IMR-90 (cell line): ENCODE results near the gene ABHD6. TPM values are rescaled to one million over a fixed set of nuclear protein-coding genes. Genes with fewer than 3 reads are reported as not detected.

ENCODE experiments used
- ATAC-seq: fragments of 200-7000 bp; cut with Tn5 transposase; 2 replicates; pipeline ENCODE4 v1.9.1; 2020; ENCODE audit warnings: low read depth, mild to moderate bottlenecking, moderate library complexity
- BruUV-seq: library from RNA; stranded (reverse); fragments of 400-500 nt; replicated peaks from 2 replicates; lab custom pipeline; 2021; lab: Mats Ljungman, UMichigan
- CTCF ChIA-PET: fragments of 300-600 bp; formaldehyde crosslinking; extraction: SDS; loops from one replicate; lab custom pipeline; 2021; ENCODE audit warnings: antibody characterized with exemption; lab: Yijun Ruan, JAX
- POLR2A ChIA-PET: fragments of 300-600 bp; sonication (Branson Sonifier 250); formaldehyde crosslinking; loops from one replicate; lab custom pipeline; 2022; ENCODE audit warnings: antibody characterized with exemption; ENCODE audit not compliant: unreplicated experiment; lab: Charles Lee
- DNase-seq: peaks from one replicate; pipeline ENCODE4 v3.0.0; 2013
- H2AFZ ChIP-seq: replicated peaks from 2 replicates; pipeline ENCODE3; 2013; ENCODE audit warnings: low read length, mild to moderate bottlenecking; ENCODE audit not compliant: poor library complexity
- H2AK5ac ChIP-seq: 2 replicates; pipeline ENCODE4 v1.6.1; 2013; ENCODE audit warnings: low read depth, low read length, inconsistent platforms
- H2AK9ac ChIP-seq: replicated peaks from 2 replicates; pipeline ENCODE3; 2013; ENCODE audit warnings: mild to moderate bottlenecking, low read depth, low read length, moderate library complexity; ENCODE audit not compliant: poor library complexity
- H2BK120ac ChIP-seq: 2 replicates; pipeline ENCODE4 v1.6.1; 2013; ENCODE audit warnings: low read depth, low read length, inconsistent platforms
- H2BK15ac ChIP-seq: 3 replicates; pipeline ENCODE4 v1.6.1; 2013; ENCODE audit warnings: low read depth, low read length, inconsistent platforms
- H2BK20ac ChIP-seq: 2 replicates; pipeline ENCODE4 v1.6.1; 2013; ENCODE audit warnings: low read depth, mild to moderate bottlenecking, inconsistent platforms, low read length, moderate library complexity
- H2BK5ac ChIP-seq: 2 replicates; pipeline ENCODE4 v1.6.1; 2013; ENCODE audit warnings: mild to moderate bottlenecking, low read depth, low read length, inconsistent platforms; ENCODE audit not compliant: poor library complexity, severe bottlenecking
- H3K14ac ChIP-seq: replicated peaks from 2 replicates; pipeline ENCODE4 v1.6.1; 2013; ENCODE audit warnings: low read depth, low read length, inconsistent platforms
- H3K18ac ChIP-seq: 2 replicates; pipeline ENCODE4 v1.6.1; 2013; ENCODE audit warnings: low read depth, low read length, control low read depth
- H3K23ac ChIP-seq: 2 replicates; pipeline ENCODE4 v1.6.1; 2013; ENCODE audit warnings: low read depth, low read length, inconsistent platforms
- H3K27ac ChIP-seq: 2 replicates; pipeline ENCODE4 v1.5.1; 2013; ENCODE audit warnings: mild to moderate bottlenecking, control low read depth, low read length; ENCODE audit not compliant: insufficient read depth
- H3K27me3 ChIP-seq: 2 replicates; pipeline ENCODE4 v1.6.1; 2013; ENCODE audit warnings: low read length; ENCODE audit not compliant: control insufficient read depth, insufficient read depth
- H3K36me3 ChIP-seq: 2 replicates; pipeline ENCODE4 v1.6.1; 2013; ENCODE audit warnings: low read length, mixed read lengths; ENCODE audit not compliant: control insufficient read depth, insufficient read depth
- H3K4ac ChIP-seq: 2 replicates; pipeline ENCODE4 v1.6.1; 2013; ENCODE audit warnings: low read depth, low read length, inconsistent platforms
- H3K4me1 ChIP-seq: 2 replicates; pipeline ENCODE4 v1.6.1; 2013; ENCODE audit warnings: low read length, mixed read lengths; ENCODE audit not compliant: control insufficient read depth, insufficient read depth
- H3K4me2 ChIP-seq: 2 replicates; pipeline ENCODE4 v1.6.1; 2013; ENCODE audit warnings: low read depth, mild to moderate bottlenecking, control low read depth, low read length, moderate library complexity
- H3K4me3 ChIP-seq: 2 replicates; pipeline ENCODE4 v1.5.1; 2013; ENCODE audit warnings: low read depth, mild to moderate bottlenecking, control low read depth, low read length, moderate library complexity; ENCODE audit not compliant: insufficient read depth
- H3K56ac ChIP-seq: 2 replicates; pipeline ENCODE4 v1.6.1; 2013; ENCODE audit warnings: low read length, inconsistent platforms; ENCODE audit not compliant: insufficient read depth; ENCODE audit errors: extremely low read depth
- H3K79me1 ChIP-seq, 2 experiments: 2 replicates each; pipeline ENCODE4 v1.6.1; 2013; ENCODE audit warnings: low read length in 2 of 2, inconsistent platforms in 1 of 2, low read depth in 1 of 2
- H3K9ac ChIP-seq: 2 replicates; pipeline ENCODE4 v1.6.1; 2013; ENCODE audit warnings: low read depth, low read length, control low read depth
- H3K9me1 ChIP-seq: 2 replicates; pipeline ENCODE4 v1.6.1; 2013; ENCODE audit warnings: low read length, inconsistent platforms; ENCODE audit not compliant: insufficient read depth
- H3K9me3 ChIP-seq: 2 replicates; pipeline ENCODE4 v1.6.1; 2013; ENCODE audit warnings: low read length; ENCODE audit not compliant: control insufficient read depth, insufficient read depth
- H4K20me1 ChIP-seq: 2 replicates; pipeline ENCODE4 v1.6.1; 2013; ENCODE audit warnings: low read length, inconsistent platforms; ENCODE audit not compliant: insufficient read depth
- H4K5ac ChIP-seq: 2 replicates; pipeline ENCODE4 v1.6.1; 2013; ENCODE audit warnings: mild to moderate bottlenecking, low read depth, low read length, control low read depth
- H4K8ac ChIP-seq, 2 experiments: 2 replicates each; pipeline ENCODE4 v1.6.1; 2013; ENCODE audit warnings: low read depth in 2 of 2, low read length in 2 of 2, control low read depth in 1 of 2, inconsistent platforms in 1 of 2
- H4K91ac ChIP-seq: 2 replicates; pipeline ENCODE4 v1.6.1; 2013; ENCODE audit warnings: low read depth, low read length, inconsistent platforms; ENCODE audit not compliant: insufficient read depth
- BHLHE40 ChIP-seq: fragments of 150-350 bp; IDR thresholded peaks from 2 replicates; pipeline ENCODE4 v1.6.1; 2016; ENCODE audit warnings: mild to moderate bottlenecking, low read depth, low read length
- CEBPB ChIP-seq: IDR thresholded peaks from 2 replicates; pipeline ENCODE4 v1.6.1; 2012; ENCODE audit warnings: low read depth, low read length, improper control_type of control experiment
- CHD1 ChIP-seq: IDR thresholded peaks from 2 replicates; pipeline ENCODE4 v1.6.1; 2012; ENCODE audit warnings: low read depth, low read length, improper control_type of control experiment
- CTCF ChIP-seq: conservative IDR thresholded peaks from 2 replicates; pipeline ENCODE4 v1.5.1; 2012; ENCODE audit warnings: mild to moderate bottlenecking, low read depth, low read length, improper control_type of control experiment
- ELK1 ChIP-seq: fragments of 150-350 bp; IDR thresholded peaks from 2 replicates; pipeline ENCODE4 v1.6.1; 2016; ENCODE audit warnings: low read depth, mild to moderate bottlenecking, low read length, moderate library complexity, borderline replicate concordance
- FOS ChIP-seq: fragments of 150-350 bp; IDR thresholded peaks from 2 replicates; pipeline ENCODE4 v1.6.1; 2016; ENCODE audit warnings: low read depth, low read length
- MAFK ChIP-seq: IDR thresholded peaks from 2 replicates; pipeline ENCODE4 v1.6.1; 2012; ENCODE audit warnings: low read depth, low read length, improper control_type of control experiment
- MAZ ChIP-seq: IDR thresholded peaks from 2 replicates; pipeline ENCODE4 v1.6.1; 2012; ENCODE audit warnings: low read depth, mild to moderate bottlenecking, low read length, improper control_type of control experiment, moderate library complexity, borderline replicate concordance
- NFE2L2 ChIP-seq: fragments of 150-350 bp; IDR thresholded peaks from 2 replicates; pipeline ENCODE4 v1.6.1; 2016; ENCODE audit warnings: low read depth, mild to moderate bottlenecking, low read length
- RAD21 ChIP-seq: IDR thresholded peaks from 2 replicates; pipeline ENCODE4 v1.6.1; 2012; ENCODE audit warnings: low read length, improper control_type of control experiment
- RCOR1 ChIP-seq: IDR thresholded peaks from 2 replicates; pipeline ENCODE4 v1.6.1; 2012; ENCODE audit warnings: mild to moderate bottlenecking, low read length, improper control_type of control experiment; ENCODE audit not compliant: insufficient replicate concordance
- RFX5 ChIP-seq: IDR thresholded peaks from 2 replicates; pipeline ENCODE4 v1.8.0; 2012; ENCODE audit warnings: low read depth, mild to moderate bottlenecking, low read length, moderate library complexity
- SMC3 ChIP-seq: fragments of 150-350 bp; IDR thresholded peaks from 2 replicates; pipeline ENCODE4 v1.6.1; 2016; ENCODE audit warnings: low read depth, mild to moderate bottlenecking, antibody characterized with exemption, low read length, moderate library complexity
- USF2 ChIP-seq: fragments of 150-350 bp; IDR thresholded peaks from 2 replicates; pipeline ENCODE4 v1.6.1; 2017; ENCODE audit warnings: mild to moderate bottlenecking, antibody characterized with exemption, low read length, low read depth
- WGBS, 2 experiments: methylation state at CpG; one replicate each; pipeline versions ENCODE4 v1.1.5 to v1.1.7; 2013; ENCODE audit warnings: missing lambda C conversion rate in 2 of 2; ENCODE audit not compliant: insufficient read length in 1 of 2; ENCODE audit errors: extremely low coverage in 2 of 2; 5-methylcytosine and 5-hydroxymethylcytosine counted together
- dilution Hi-C: fragments of 300-500 bp; cut with HindIII; formaldehyde crosslinking; loops from one replicate; pipeline ENCODE4 v1.14.3; 2018; ENCODE audit warnings: low sequenced_read_pairs; ENCODE audit not compliant: unreplicated experiment
- in situ Hi-C: fragments of 300-500 bp; cut with MboI; formaldehyde crosslinking; loops from 3 replicates; pipeline ENCODE4 v1.14.3; 2019; ENCODE audit warnings: low sequenced_read_pairs, inconsistent platforms, mixed read lengths
- intact Hi-C: fragments of 100-400 bp; cut with micrococcal nuclease; formaldehyde crosslinking; loops from 2 replicates; pipeline ENCODE4 v1.10.0; 2022
- polyA plus RNA-seq, 3 experiments: library from polyadenylated mRNA; depleted of rRNA; stranded (reverse); fragments of >200 nt; gene quantifications; 2 replicates each; pipeline ENCODE4 v1.2.3, GENCODE V29; 2012; ENCODE audit warnings: low replicate concordance in 1 of 3
- total RNA-seq: library from RNA; depleted of rRNA; stranded (reverse); fragments of >200 nt; gene quantifications from 2 replicates; pipeline ENCODE4 v1.2.3, GENCODE V29; 2012

The ABHD6 gene
- total and polyA plus RNA-seq, 2 of the 4 experiments (the other 2 are of a cell fraction), result 5.0 to 5.6 TPM

- no peak overlapping the region for H2AFZ ChIP-seq
Observed at GRCh38 chr3:58202917-58203360, 34.7 kb upstream of the ABHD6 start.

More at GRCh38 chr3:58202917-58203360, 34.7 kb upstream of the ABHD6 start:
- Histone ChIP-seq H4K5ac (no peak overlapping the region), H3K4me2 (no peak overlapping the region), H3K14ac (no peak overlapping the region), H3K23ac (no peak overlapping the region), H2AK9ac (no peak overlapping the region), H2BK15ac (no peak overlapping the region), H3K9me1 (no peaks in the 10 kb centered on the region), H3K27me3 (peaks cover 15% of the 10 kb centered on the region), H4K8ac (no peak overlapping the region), H2BK120ac (no peak overlapping the region), H3K56ac (no peak overlapping the region), H4K20me1 (no peaks in the 10 kb centered on the region), H3K4ac (no peak overlapping the region), H3K9ac (no peak overlapping the region), H2BK20ac (no peak overlapping the region), H3K4me3 (no peak overlapping the region), H2BK5ac (no peak overlapping the region), H2AK5ac (no peak overlapping the region), H3K9me3 (peaks cover 2% of the 10 kb centered on the region; the same call in 1 of the 2 replicates), H3K79me1 (no peaks in the 10 kb centered on the region), H3K4me1 (peaks cover 3% of the 10 kb centered on the region), H3K18ac (no peak overlapping the region), H4K91ac (no peak overlapping the region), H3K27ac (no peak overlapping the region), H3K36me3 (no peaks in the 10 kb centered on the region)
- BruUV-seq, result no TSS peak
- WGBS, 2 experiments, result 87% methylated on average over 7 of the region's 9 CpGs; no CpG with 5 or more reads in 1 of the 2 experiments
- DNase-seq, result no peak
- ChIA-PET POLR2A (no interaction called here), CTCF (no interaction called here)
- dilution Hi-C loops (no loop called here), intact Hi-C loops (no loop called here), in situ Hi-C loops (no loop called here)
- no peak for ATAC-seq
- no peak for TF ChIP-seq CTCF
- no peak for TF ChIP-seq RAD21
- no peak for TF ChIP-seq FOS
- no peak for TF ChIP-seq SMC3
- no peak for TF ChIP-seq USF2
- TF ChIP-seq CHD1, result no peak
- TF ChIP-seq NFE2L2, result no peak
- no peak for TF ChIP-seq MAZ
- TF ChIP-seq RFX5, result no peak
- no peak for TF ChIP-seq ELK1
- no peak for TF ChIP-seq CEBPB
- TF ChIP-seq MAFK, result no peak
- no peak for TF ChIP-seq BHLHE40
- no peak for TF ChIP-seq RCOR1
